ENCODE data around the gene NFIA. TPM values are rescaled to one million over a fixed set of nuclear protein-coding genes. Genes with fewer than 3 reads are reported as not detected.
A peak's percentile ranks its signal among the peaks of the same experiment; 100 is the strongest.

NFIA gene
- total and polyA plus RNA-seq, 2 of the 13 experiments (the other 11 are each of a cell fraction or from before 2014, with no cell fraction given) = 14.7 to 28.5 TPM

GRCh38 chr1:61079898-61080336, 2.4 kb upstream of the NFIA start (continued):
- TF ChIP-seq ZMYM4 (CRISPR knock-in tag; IDR thresholded peaks at IDR 0.05) = peak; percentile 57
- TF ChIP-seq DMTF1 (CRISPR knock-in tag; IDR thresholded peaks at IDR 0.05) = no peak
- TF ChIP-seq SKI (IDR thresholded peaks at IDR 0.05; ENCODE audit: partially characterized antibody) = peak; percentile 16
- TF ChIP-seq ZNF574 (CRISPR knock-in tag; IDR thresholded peaks at IDR 0.05) = 0 out of 2 replicates have a peak, but pooled peaks have one; percentile 25
- no peak for TF ChIP-seq ZNF350 (CRISPR knock-in tag; IDR thresholded peaks at IDR 0.05; ENCODE audit: borderline replicate concordance, low read depth)
- peak; percentile 24; the same call in 1 of the 2 replicates for TF ChIP-seq SMC3 (IDR thresholded peaks at IDR 0.05; ENCODE audit: low read length)
- TF ChIP-seq ASH2L (IDR thresholded peaks at IDR 0.05; ENCODE audit: insufficient read length, low read depth, low read length) = peak; percentile 85
- TF ChIP-seq POLR2AphosphoS2 (IDR thresholded peaks at IDR 0.05; ENCODE audit: low read depth, low read length) = no peak
- peak; percentile 61; the same call in 1 of the 2 replicates for TF ChIP-seq HDAC1 (CRISPR knock-in tag; IDR thresholded peaks at IDR 0.05)
- TF ChIP-seq ZNF333 (CRISPR knock-in tag; IDR thresholded peaks at IDR 0.05; ENCODE audit: borderline replicate concordance) = no peak
- TF ChIP-seq ZSCAN9 (CRISPR knock-in tag; IDR thresholded peaks at IDR 0.05; ENCODE audit: borderline replicate concordance) = peak; percentile 61; the same call in 1 of the 2 replicates
- TF ChIP-seq ZSCAN22 (CRISPR knock-in tag; IDR thresholded peaks at IDR 0.05) = no peak
- no peak for TF ChIP-seq E2F2 (CRISPR knock-in tag; IDR thresholded peaks at IDR 0.05; ENCODE audit: borderline replicate concordance)
- no peak for TF ChIP-seq TCF7 (IDR thresholded peaks at IDR 0.05; ENCODE audit: low read depth)
- TF ChIP-seq SATB2 (CRISPR knock-in tag; IDR thresholded peaks at IDR 0.05) = no peak
- no peak for TF ChIP-seq ZNF749 (CRISPR knock-in tag; IDR thresholded peaks at IDR 0.05; ENCODE audit: borderline replicate concordance)
- TF ChIP-seq ZFP37 (CRISPR knock-in tag; IDR thresholded peaks at IDR 0.05; ENCODE audit: borderline replicate concordance) = no peak
- no peak for TF ChIP-seq MED13 (CRISPR knock-in tag; IDR thresholded peaks at IDR 0.05)
- no peak for TF ChIP-seq NFIC (IDR thresholded peaks at IDR 0.05; ENCODE audit: low read length)
- no peak for TF ChIP-seq ZBTB34 (CRISPR knock-in tag; IDR thresholded peaks at IDR 0.05)
- TF ChIP-seq ZNF564 (CRISPR knock-in tag; IDR thresholded peaks at IDR 0.05) = no peak
